ENCODE data around the gene PEAR1. TPM values are rescaled to one million over a fixed set of nuclear protein-coding genes. Genes with fewer than 3 reads are reported as not detected.

Gene PEAR1
- total RNA-seq, 2 experiments from 2014 or later, result not detected

- H3K4me1 ChIP-seq (ENCODE audit: insufficient read depth, low read length, poor library complexity, severe bottlenecking), result no peaks in the 10 kb centered on the region
- BruUV-seq (replicated peaks), result no TSS peak
- DNase-seq (ENCODE audit: low spot score), result no peak
- intact Hi-C loops (cut with micrococcal nuclease; ENCODE audit: unreplicated experiment), result no loop called here
- H3K36me3 ChIP-seq (ENCODE audit: insufficient read depth, low read length), result no peaks in the 10 kb centered on the region
- H4K20me1 ChIP-seq (ENCODE audit: insufficient read depth, low read length), result no peaks in the 10 kb centered on the region
- no peaks in the 10 kb centered on the region for H3K9me2 ChIP-seq (ENCODE audit: insufficient read depth, low read length)
- no peaks in the 10 kb centered on the region for H3K79me2 ChIP-seq (ENCODE audit: insufficient read depth, low read depth, low read length)
- TF ChIP-seq CTCF (conservative IDR thresholded peaks at IDR 0.05; ENCODE audit: low read length), result no peak
- H3K4me2 ChIP-seq (ENCODE audit: low read length), result no peak overlapping the region
- no peak overlapping the region for H2AFZ ChIP-seq (ENCODE audit: low read length)
- no peak overlapping the region for H3K4me3 ChIP-seq (ENCODE audit: low read depth, low read length, poor library complexity, severe bottlenecking)
- ChIA-PET POLR2A (no interaction called here), CTCF (ENCODE audit: unreplicated experiment) (no interaction called here)
- no peak overlapping the region for H3K27ac ChIP-seq (ENCODE audit: low read depth, low read length, poor library complexity, severe bottlenecking)
- H3K9me3 ChIP-seq (ENCODE audit: low read length), result no peaks in the 10 kb centered on the region
Measured at GRCh38 chr1:156941675-156942074, 48.2 kb downstream of the PEAR1 start.

GRCh38 chr1:156942176-156942575 is 48.7 kb downstream of the PEAR1 start:
- no TSS peak for BruUV-seq (replicated peaks)
- ChIA-PET POLR2A (no interaction called here), CTCF (ENCODE audit: unreplicated experiment) (no interaction called here)
- no peaks in the 10 kb centered on the region for H4K20me1 ChIP-seq (ENCODE audit: insufficient read depth, low read length)
- H3K4me1 ChIP-seq (ENCODE audit: insufficient read depth, low read length, poor library complexity, severe bottlenecking), result no peaks in the 10 kb centered on the region
- no peaks in the 10 kb centered on the region for H3K79me2 ChIP-seq (ENCODE audit: insufficient read depth, low read depth, low read length)
- no peak overlapping the region for H3K4me2 ChIP-seq (ENCODE audit: low read length)
- H3K27ac ChIP-seq (ENCODE audit: low read depth, low read length, poor library complexity, severe bottlenecking), result no peak overlapping the region
- DNase-seq (ENCODE audit: low spot score), result no peak
- H2AFZ ChIP-seq (ENCODE audit: low read length), result no peak overlapping the region
- no peak overlapping the region for H3K4me3 ChIP-seq (ENCODE audit: low read depth, low read length, poor library complexity, severe bottlenecking)
- H3K9me3 ChIP-seq (ENCODE audit: low read length), result no peaks in the 10 kb centered on the region
- no peaks in the 10 kb centered on the region for H3K9me2 ChIP-seq (ENCODE audit: insufficient read depth, low read length)
- TF ChIP-seq CTCF (conservative IDR thresholded peaks at IDR 0.05; ENCODE audit: low read length) (no peak), EZH2phosphoT487 (IDR thresholded peaks at IDR 0.05; ENCODE audit: borderline replicate concordance, low read depth, low read length) (no peak)
- intact Hi-C loops (cut with micrococcal nuclease; ENCODE audit: unreplicated experiment), result no loop called here
- no peaks in the 10 kb centered on the region for H3K36me3 ChIP-seq (ENCODE audit: insufficient read depth, low read length)

GRCh38 chr1:156942576-156942975 is 49.1 kb downstream of the PEAR1 start:
- H3K4me3 ChIP-seq (ENCODE audit: low read depth, low read length, poor library complexity, severe bottlenecking), result no peak overlapping the region
- H2AFZ ChIP-seq (ENCODE audit: low read length), result no peak overlapping the region
- H4K20me1 ChIP-seq (ENCODE audit: insufficient read depth, low read length), result no peaks in the 10 kb centered on the region
- intact Hi-C loops (cut with micrococcal nuclease; ENCODE audit: unreplicated experiment), result no loop called here
- DNase-seq (ENCODE audit: low spot score), result no peak
- H3K79me2 ChIP-seq (ENCODE audit: insufficient read depth, low read depth, low read length), result no peaks in the 10 kb centered on the region
- TF ChIP-seq EZH2phosphoT487 (IDR thresholded peaks at IDR 0.05; ENCODE audit: borderline replicate concordance, low read depth, low read length), result no peak
- no peak for TF ChIP-seq CTCF (conservative IDR thresholded peaks at IDR 0.05; ENCODE audit: low read length)
- no TSS peak for BruUV-seq (replicated peaks)
- no peaks in the 10 kb centered on the region for H3K4me1 ChIP-seq (ENCODE audit: insufficient read depth, low read length, poor library complexity, severe bottlenecking)
- no peaks in the 10 kb centered on the region for H3K9me3 ChIP-seq (ENCODE audit: low read length)
- CTCF ChIA-PET (ENCODE audit: unreplicated experiment), result no interaction called here
- H3K36me3 ChIP-seq (ENCODE audit: insufficient read depth, low read length), result no peaks in the 10 kb centered on the region
- no peak overlapping the region for H3K27ac ChIP-seq (ENCODE audit: low read depth, low read length, poor library complexity, severe bottlenecking)
- H3K9me2 ChIP-seq (ENCODE audit: insufficient read depth, low read length), result no peaks in the 10 kb centered on the region
- no peak overlapping the region for H3K4me2 ChIP-seq (ENCODE audit: low read length)
- POLR2A ChIA-PET, result no interaction called here
